Stimulated activated CD4-positive, alpha-beta T cell treated with anti-CD3 and anti-CD28 coated beads, Interleukin-2, amount 100 ng/mL, for 4 hours (primary cell): Measurements from ENCODE around the gene ARHGEF25.
"Not testable (repeated sequence)": the region's sequence is repeated elsewhere in the genome, so short reads cannot be mapped to it uniquely, and the experiment has no call there.

Experiments used
- DNase-seq: peaks from one replicate; pipeline ENCODE4 v3.0.0-alpha.2; 2020; ENCODE audit warnings: low read depth

The ARHGEF25 gene

DNA sequence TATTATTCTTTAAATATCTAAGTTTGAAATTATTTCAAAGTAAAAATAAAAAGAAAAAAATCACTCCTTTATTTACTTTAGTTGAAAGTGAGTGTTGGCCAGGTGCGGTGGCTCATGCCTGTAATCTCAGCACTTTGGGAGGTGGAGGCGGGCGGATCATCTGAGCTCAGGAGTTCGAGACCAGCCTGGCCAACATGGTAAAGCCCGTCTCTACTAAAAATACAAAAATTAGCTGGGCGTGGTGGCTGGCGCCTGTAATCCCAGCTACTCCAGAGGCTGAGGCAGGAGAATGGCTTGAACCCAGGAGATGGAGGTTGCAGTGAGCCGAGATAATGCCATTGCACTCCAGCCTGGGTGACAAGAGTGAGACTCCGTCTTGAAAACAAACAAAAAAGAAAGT, 25.5 kb downstream of the ARHGEF25 start:
- not testable (repeated sequence) for DNase-seq

GRCh38 chr12:57637364-57637763, 26.1 kb downstream of the ARHGEF25 start:
- DNase-seq = no peak

DNA sequence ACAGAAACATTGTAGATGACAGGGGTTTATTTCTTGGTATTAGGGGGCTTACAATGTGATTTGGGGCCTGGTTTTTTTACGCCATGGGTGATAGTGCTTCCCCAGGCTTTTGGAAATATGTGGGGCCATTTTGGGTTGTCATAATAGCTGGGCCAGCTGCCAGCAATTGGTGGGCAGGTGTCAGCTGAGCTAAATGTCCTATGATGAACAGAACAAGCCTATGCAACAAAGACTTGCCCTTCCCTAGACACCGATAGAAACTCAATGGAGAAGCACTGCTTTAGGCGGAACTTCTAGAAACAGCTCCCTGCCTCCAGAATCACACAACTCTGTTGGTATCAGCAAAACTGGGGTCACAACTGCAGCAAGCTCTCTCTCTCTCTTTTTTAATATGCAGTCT, 26.9 kb downstream of the ARHGEF25 start:
- no peak for DNase-seq

DNA sequence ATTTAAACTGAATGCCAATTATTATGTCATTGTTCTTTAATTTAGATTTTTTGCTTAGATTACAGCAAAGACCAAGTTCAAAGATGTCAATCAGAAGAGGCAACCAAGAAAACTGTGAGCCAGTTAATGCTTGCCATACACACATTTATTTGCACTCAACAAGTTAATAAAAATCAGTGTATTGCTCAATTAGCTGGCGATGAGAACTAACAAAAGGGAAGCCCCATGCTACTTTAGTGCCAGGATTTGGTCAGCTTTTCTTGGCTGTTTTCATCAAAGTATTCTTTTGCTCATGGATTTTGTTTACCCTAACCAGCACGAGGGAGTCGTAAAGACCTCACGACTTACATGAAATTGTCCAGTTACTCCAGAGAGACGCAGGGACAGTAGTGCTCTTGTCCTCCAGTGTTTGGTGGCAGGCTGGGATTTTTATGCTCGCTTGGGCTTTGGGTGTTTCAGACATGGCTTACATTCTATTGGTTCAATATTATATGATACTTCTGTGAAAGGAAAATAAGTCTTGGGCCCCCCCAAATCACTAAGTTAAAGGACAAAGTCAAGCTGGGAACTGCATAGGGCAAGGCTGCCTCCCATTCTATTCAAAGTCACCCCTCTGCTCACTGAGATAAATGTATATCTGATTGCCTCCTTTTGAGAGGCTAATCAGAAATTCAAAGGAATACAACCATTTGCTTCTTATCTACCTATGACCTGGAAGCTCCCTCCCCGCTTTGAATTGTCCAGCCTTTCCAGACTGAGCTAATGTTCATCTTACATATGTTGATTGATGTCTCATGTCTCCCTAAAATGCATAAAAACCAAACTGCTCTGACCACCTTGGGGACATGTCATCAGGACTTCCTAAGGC, 29.2 kb downstream of the ARHGEF25 start:
- DNase-seq = no peak

DNA sequence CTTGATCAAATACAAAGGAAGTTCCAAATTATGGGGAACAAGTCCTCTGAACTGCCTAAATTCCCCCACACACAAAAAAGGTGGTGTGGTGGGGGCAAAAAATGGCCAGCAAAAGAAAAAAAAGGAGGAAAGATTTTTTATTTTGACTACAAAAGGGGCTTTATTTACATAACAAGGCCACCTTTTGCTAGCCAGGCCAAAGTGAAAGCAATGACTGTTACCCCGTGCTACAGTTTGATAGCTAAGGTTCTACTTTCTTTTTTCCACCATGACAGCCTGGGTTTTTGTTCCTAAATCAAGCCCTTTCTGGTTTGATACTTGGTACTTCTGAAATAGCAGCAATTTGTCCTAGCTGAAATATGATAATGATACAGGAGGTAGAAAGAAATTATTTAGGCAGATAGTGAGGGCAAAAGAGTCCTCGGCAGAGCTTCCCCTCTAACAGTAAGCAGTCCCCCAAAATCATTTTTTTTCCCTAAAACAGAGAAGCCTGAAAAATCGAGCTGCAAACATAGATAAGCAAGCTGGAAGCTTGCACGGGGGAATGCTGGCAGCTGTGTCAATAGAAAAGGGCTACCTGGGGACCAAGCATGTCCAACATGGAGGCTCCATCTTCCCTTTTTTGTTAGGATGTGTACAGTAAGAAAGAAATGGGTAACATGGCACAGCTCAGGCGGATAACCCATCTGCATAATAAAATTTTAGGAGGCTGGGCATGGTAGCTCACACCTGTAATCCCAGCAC, 30.6 kb downstream of the ARHGEF25 start:
- no peak for DNase-seq

GRCh38 chr12:57645990-57646658, 34.9 kb downstream of the ARHGEF25 start:
- not testable (repeated sequence) for DNase-seq

- DNase-seq = not testable (repeated sequence)
Observed at GRCh38 chr12:57646659-57647049, 35.4 kb downstream of the ARHGEF25 start.

DNA sequence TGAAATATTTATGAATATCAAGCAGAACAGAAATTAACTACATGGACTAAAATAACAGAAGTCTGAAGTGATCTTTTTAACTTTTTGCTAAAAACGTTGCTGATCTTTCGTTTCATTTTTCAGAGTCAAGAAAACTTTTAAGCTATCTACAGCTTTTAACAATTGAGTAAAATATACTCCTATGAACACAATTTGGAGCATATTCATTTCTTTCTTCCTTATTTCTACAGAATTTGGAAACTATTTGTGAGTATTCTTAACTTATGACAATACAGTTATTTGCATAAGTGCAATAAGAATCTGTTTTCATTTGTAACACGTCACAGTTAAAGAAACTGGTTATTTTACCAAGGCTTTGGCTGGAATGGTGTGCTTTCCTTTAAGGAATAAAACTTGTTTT, 42.8 kb downstream of the ARHGEF25 start:
- DNase-seq = no peak

GRCh38 chr12:57655541-57656240, 44.5 kb downstream of the ARHGEF25 start:
- DNase-seq = no peak

DNA sequence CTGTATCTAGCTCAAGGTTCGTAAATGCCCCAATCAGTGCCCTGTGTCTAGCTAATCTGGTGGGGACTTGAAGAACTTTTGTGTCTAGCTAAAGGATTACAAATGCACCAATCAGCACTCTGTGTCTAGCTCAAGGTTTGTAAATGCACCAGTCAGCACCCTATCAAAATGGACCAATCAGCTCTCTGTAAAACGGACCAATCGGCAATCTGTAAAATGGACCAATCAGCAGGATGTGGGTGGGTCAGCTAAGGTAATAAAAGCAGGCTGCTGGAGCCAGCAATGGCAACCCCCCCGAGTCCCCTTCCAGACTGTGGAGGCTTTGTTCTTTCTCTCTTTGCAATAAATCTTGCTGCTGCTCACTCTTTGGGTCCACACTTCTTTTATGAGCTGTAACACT, 45.2 kb downstream of the ARHGEF25 start:
- DNase-seq = not testable (repeated sequence)

DNA sequence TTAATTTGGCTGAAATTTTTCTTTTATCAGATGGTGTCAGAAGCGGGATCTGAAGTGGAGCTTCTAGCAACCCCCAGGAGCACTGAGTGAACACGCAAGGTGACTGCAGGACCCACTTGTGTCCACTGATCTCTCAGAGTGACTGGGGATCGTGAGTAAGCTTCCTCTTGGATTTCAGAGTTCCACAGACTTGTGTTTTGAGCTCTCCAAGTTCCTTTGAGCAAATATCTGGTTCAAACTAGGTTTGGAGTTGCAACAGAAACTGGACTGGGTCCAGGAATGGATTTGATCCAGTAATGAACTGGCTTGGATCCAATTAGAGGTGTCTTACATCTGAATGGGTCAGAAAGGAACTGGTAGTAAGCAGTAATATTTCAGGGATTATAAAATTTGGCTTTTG, 46.5 kb downstream of the ARHGEF25 start:
- DNase-seq = no peak

GRCh38 chr12:57658890-57659289, 47.7 kb downstream of the ARHGEF25 start:
- no peak for DNase-seq

DNA sequence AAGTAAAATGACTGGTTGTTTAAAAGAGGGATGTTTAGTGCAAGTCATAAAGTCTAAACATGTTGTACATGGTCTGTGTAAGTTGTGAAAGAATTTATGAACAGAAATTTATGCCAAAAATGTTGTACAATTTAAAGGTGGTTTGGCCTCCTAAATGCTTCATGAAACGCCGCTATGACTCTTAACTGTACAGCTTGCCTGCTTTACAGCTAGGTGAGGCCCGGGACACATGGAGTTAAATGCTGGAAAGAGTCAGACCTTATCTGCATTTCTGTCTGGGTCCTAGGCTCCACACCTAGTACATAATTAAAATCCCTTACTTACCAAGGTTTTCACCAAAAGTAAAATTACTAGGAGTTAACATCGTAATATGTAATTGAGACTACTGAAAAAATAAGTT, 50.1 kb downstream of the ARHGEF25 start:
- no peak for DNase-seq

GRCh38 chr12:57665066-57665820, 54.0 kb downstream of the ARHGEF25 start:
- DNase-seq = not testable (repeated sequence)
